GM19025 (cell line): Measurements from ENCODE around the gene IER3IP1.
"Not testable (repeated sequence)": the region's sequence is repeated elsewhere in the genome, so short reads cannot be mapped to it uniquely, and the experiment has no call there.

Experiments
- ATAC-seq: cut with Tn5 transposase; IDR thresholded peaks from one replicate; pipeline ENCODE4 v1.9.1; 2021; ENCODE audit warnings: mild to moderate bottlenecking, low read depth, moderate library complexity; ENCODE audit not compliant: unreplicated experiment

The IER3IP1 gene

GRCh38 chr18:47175898-47176575 lies at the start of gene IER3IP1:
TSS of gene IER3IP1 (minus strand) at chr18:47176364. CDS start at chr18:47176277, 87 bp downstream.
- ATAC-seq: peak; percentile 85

- no peak for ATAC-seq
These were observed 39.5 kb upstream of the IER3IP1 start for GRCh38 chr18:47215554-47216138.

- ATAC-seq: no peak
These were observed 33.0 kb upstream of the IER3IP1 start for GRCh38 chr18:47209171-47209570.

GRCh38 chr18:47206945-47207637 lies 30.9 kb upstream of the IER3IP1 start:
- ATAC-seq: no peak

GRCh38 chr18:47204908-47205522 lies 28.9 kb upstream of the IER3IP1 start:
- no peak for ATAC-seq

GRCh38 chr18:47203626-47204464 lies 27.7 kb upstream of the IER3IP1 start:
- no peak for ATAC-seq

DNA sequence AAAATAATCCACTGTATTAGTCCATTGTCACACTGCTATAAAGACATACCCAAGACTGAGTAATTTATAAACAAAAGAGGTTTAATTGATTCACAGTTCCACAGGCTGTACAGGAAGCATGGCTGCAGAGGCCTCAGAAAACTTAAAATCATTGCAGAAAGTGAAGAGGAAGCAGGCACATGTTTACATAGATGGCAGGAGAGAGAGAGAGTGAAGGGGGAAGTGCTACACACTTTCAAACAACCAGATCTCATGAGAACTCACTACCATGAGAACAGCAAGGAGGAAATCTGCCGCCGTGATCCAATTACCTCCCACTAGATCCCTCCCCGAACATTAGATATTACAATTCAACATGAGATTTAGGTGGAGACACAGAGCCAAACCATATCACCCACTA lies 19.8 kb upstream of the IER3IP1 start:
- not testable (repeated sequence) for ATAC-seq

DNA sequence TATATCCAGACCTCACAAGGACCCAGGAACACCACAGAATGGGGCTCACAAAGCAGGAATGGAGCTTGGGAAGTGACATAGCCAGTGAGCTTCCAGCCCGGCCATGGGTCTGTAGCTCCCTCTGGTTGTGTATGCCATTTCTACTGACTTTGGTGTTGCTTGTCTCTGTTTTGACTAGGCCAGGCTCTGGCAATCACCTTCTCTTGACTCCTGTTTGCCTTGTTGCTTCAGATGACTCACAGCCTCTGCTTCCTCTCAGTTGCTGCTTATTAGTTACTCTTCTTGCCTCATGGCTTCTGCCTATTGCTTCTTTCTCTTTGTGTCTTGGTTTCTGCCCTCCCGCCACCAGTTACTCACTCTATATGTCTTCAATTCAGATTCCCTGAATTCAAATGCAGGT lies 15.8 kb upstream of the IER3IP1 start:
- no peak for ATAC-seq

DNA sequence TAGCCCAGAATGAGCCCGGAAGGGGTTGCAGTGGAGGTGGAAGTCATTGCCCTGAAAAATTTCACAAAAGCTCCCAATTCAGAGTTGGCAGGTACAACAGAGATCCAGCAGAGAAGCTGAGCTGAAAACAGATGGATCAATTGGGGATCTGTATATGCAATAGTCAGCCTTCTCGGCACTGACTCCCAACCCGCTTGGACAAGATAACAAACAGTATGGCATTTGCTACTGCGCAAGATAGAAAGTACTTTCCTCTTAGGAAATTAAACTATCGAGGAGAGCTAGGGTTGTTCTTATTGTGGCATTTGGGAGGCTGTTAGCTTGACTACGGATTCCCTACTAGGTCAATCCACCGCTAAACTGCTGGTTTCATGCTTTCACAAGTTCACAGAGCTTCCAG lies 11.6 kb upstream of the IER3IP1 start:
- no peak for ATAC-seq

- ATAC-seq: no peak
These were observed 8.4 kb upstream of the IER3IP1 start for GRCh38 chr18:47184419-47185050.

- not testable (repeated sequence) for ATAC-seq
These were observed 6.0 kb upstream of the IER3IP1 start for GRCh38 chr18:47182156-47182555.

- no peak for ATAC-seq
These were observed 4.6 kb upstream of the IER3IP1 start for GRCh38 chr18:47180765-47181164.

GRCh38 chr18:47179520-47179919 lies 3.4 kb upstream of the IER3IP1 start:
- ATAC-seq: no peak

DNA sequence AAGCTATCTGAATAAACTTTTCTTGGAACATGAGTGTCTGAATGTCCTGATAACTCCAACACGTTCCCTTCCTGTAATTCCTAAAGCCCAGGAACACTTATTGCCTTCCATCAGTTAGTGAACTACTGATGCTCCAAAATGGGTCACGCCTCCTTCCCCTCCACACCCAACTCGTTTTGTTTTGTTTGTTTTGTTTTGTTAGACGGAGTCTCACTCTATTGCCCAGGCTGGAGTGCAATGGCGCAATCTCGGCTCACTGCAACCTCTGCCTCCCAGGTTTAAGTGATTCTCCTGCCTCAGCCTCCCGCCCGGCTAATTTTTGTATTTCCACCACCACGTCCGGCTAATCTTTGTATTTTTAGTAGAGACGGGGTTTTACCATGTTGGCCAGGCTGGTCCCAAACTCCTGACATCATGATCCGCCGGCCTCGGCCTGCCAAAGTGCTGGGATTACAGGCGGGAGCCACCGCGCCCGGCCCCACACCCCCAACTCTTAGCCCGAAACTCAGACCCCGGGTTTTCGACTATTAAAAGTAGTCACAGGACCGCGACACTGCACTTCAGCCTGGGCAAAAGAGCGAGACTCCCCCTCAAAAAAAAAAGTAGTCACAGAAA lies 774 bp downstream of the IER3IP1 start:
- no peak for ATAC-seq

GRCh38 chr18:47174545-47175116 lies 1.5 kb downstream of the IER3IP1 start:
- ATAC-seq: no peak

DNA sequence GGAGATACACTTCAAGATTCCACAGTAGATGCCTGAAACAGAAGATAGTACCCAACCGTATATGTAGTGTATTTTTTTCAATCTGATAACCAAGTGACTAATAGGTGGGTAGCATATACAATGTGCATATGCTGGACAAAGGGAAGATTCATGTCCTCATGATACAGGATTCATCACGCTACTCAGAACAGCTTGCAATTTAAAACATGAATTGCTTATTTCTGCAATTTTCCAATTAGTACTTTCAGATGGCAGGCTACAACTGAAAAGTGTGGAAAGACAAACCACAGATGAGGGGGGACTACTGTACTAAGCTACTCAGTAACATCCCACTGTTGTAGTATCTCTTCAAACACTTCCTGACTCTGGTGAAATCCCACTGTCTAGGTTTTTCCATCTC lies 3.7 kb downstream of the IER3IP1 start:
- ATAC-seq: no peak

- no peak for ATAC-seq
These were observed 7.3 kb downstream of the IER3IP1 start for GRCh38 chr18:47168913-47169312.

DNA sequence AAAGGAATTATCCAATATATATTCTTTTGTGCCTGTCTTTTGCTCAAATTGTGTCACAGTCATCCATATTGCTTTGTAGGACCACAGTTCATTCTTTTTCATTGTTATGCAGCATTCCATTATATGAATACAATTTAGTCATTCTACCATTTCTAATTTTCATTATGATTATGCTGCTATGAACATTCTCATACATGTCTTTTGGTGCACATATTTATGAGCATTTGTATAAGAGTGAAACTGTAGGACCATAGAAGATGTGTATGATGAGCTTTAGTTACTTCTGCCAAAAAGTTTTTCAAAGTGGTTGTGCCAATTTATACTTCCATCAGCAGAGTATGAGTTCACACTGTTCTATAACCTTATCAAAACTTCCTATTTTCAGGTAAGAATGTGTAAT lies 7.7 kb downstream of the IER3IP1 start:
- no peak for ATAC-seq

- no peak for ATAC-seq
These were observed 9.9 kb downstream of the IER3IP1 start for GRCh38 chr18:47166294-47166693.
